IMR-90 (cell line): ENCODE data around the gene HIGD2A. TPM values are rescaled to one million over a fixed set of nuclear protein-coding genes. Genes with fewer than 3 reads are reported as not detected.
A peak's percentile ranks its signal among the peaks of the same experiment; 100 is the strongest.

Experiments
- ATAC-seq: fragments of 200-7000 bp; cut with Tn5 transposase; 2 replicates; pipeline ENCODE4 v1.9.1; 2020; ENCODE audit warnings: low read depth, mild to moderate bottlenecking, moderate library complexity
- BruUV-seq: library from RNA; stranded (reverse); fragments of 400-500 nt; replicated peaks from 2 replicates; lab custom pipeline; 2021; lab: Mats Ljungman, UMichigan
- CTCF ChIA-PET: fragments of 300-600 bp; formaldehyde crosslinking; extraction: SDS; loops from one replicate; lab custom pipeline; 2021; ENCODE audit warnings: antibody characterized with exemption; lab: Yijun Ruan, JAX
- POLR2A ChIA-PET: fragments of 300-600 bp; sonication (Branson Sonifier 250); formaldehyde crosslinking; loops from one replicate; lab custom pipeline; 2022; ENCODE audit warnings: antibody characterized with exemption; ENCODE audit not compliant: unreplicated experiment; lab: Charles Lee
- DNase-seq: peaks from one replicate; pipeline ENCODE4 v3.0.0; 2013
- H2AFZ ChIP-seq: replicated peaks from 2 replicates; pipeline ENCODE3; 2013; ENCODE audit warnings: low read length, mild to moderate bottlenecking; ENCODE audit not compliant: poor library complexity
- H2AK5ac ChIP-seq: 2 replicates; pipeline ENCODE4 v1.6.1; 2013; ENCODE audit warnings: low read depth, low read length, inconsistent platforms
- H2AK9ac ChIP-seq: replicated peaks from 2 replicates; pipeline ENCODE3; 2013; ENCODE audit warnings: mild to moderate bottlenecking, low read depth, low read length, moderate library complexity; ENCODE audit not compliant: poor library complexity
- H2BK120ac ChIP-seq: 2 replicates; pipeline ENCODE4 v1.6.1; 2013; ENCODE audit warnings: low read depth, low read length, inconsistent platforms
- H2BK15ac ChIP-seq: 3 replicates; pipeline ENCODE4 v1.6.1; 2013; ENCODE audit warnings: low read depth, low read length, inconsistent platforms
- H2BK20ac ChIP-seq: 2 replicates; pipeline ENCODE4 v1.6.1; 2013; ENCODE audit warnings: low read depth, mild to moderate bottlenecking, inconsistent platforms, low read length, moderate library complexity
- H2BK5ac ChIP-seq: 2 replicates; pipeline ENCODE4 v1.6.1; 2013; ENCODE audit warnings: mild to moderate bottlenecking, low read depth, low read length, inconsistent platforms; ENCODE audit not compliant: poor library complexity, severe bottlenecking
- H3K14ac ChIP-seq: replicated peaks from 2 replicates; pipeline ENCODE4 v1.6.1; 2013; ENCODE audit warnings: low read depth, low read length, inconsistent platforms
- H3K18ac ChIP-seq: 2 replicates; pipeline ENCODE4 v1.6.1; 2013; ENCODE audit warnings: low read depth, low read length, control low read depth
- H3K23ac ChIP-seq: 2 replicates; pipeline ENCODE4 v1.6.1; 2013; ENCODE audit warnings: low read depth, low read length, inconsistent platforms
- H3K27ac ChIP-seq: 2 replicates; pipeline ENCODE4 v1.5.1; 2013; ENCODE audit warnings: mild to moderate bottlenecking, control low read depth, low read length; ENCODE audit not compliant: insufficient read depth
- H3K27me3 ChIP-seq: 2 replicates; pipeline ENCODE4 v1.6.1; 2013; ENCODE audit warnings: low read length; ENCODE audit not compliant: control insufficient read depth, insufficient read depth
- H3K36me3 ChIP-seq: 2 replicates; pipeline ENCODE4 v1.6.1; 2013; ENCODE audit warnings: low read length, mixed read lengths; ENCODE audit not compliant: control insufficient read depth, insufficient read depth
- H3K4ac ChIP-seq: 2 replicates; pipeline ENCODE4 v1.6.1; 2013; ENCODE audit warnings: low read depth, low read length, inconsistent platforms
- H3K4me1 ChIP-seq: 2 replicates; pipeline ENCODE4 v1.6.1; 2013; ENCODE audit warnings: low read length, mixed read lengths; ENCODE audit not compliant: control insufficient read depth, insufficient read depth
- H3K4me2 ChIP-seq: 2 replicates; pipeline ENCODE4 v1.6.1; 2013; ENCODE audit warnings: low read depth, mild to moderate bottlenecking, control low read depth, low read length, moderate library complexity
- H3K4me3 ChIP-seq: 2 replicates; pipeline ENCODE4 v1.5.1; 2013; ENCODE audit warnings: low read depth, mild to moderate bottlenecking, control low read depth, low read length, moderate library complexity; ENCODE audit not compliant: insufficient read depth
- H3K56ac ChIP-seq: 2 replicates; pipeline ENCODE4 v1.6.1; 2013; ENCODE audit warnings: low read length, inconsistent platforms; ENCODE audit not compliant: insufficient read depth; ENCODE audit errors: extremely low read depth
- H3K79me1 ChIP-seq, 2 experiments: 2 replicates each; pipeline ENCODE4 v1.6.1; 2013; ENCODE audit warnings: low read length in 2 of 2, inconsistent platforms in 1 of 2, low read depth in 1 of 2
- H3K9ac ChIP-seq: 2 replicates; pipeline ENCODE4 v1.6.1; 2013; ENCODE audit warnings: low read depth, low read length, control low read depth
- H3K9me1 ChIP-seq: 2 replicates; pipeline ENCODE4 v1.6.1; 2013; ENCODE audit warnings: low read length, inconsistent platforms; ENCODE audit not compliant: insufficient read depth
- H3K9me3 ChIP-seq: 2 replicates; pipeline ENCODE4 v1.6.1; 2013; ENCODE audit warnings: low read length; ENCODE audit not compliant: control insufficient read depth, insufficient read depth
- H4K20me1 ChIP-seq: 2 replicates; pipeline ENCODE4 v1.6.1; 2013; ENCODE audit warnings: low read length, inconsistent platforms; ENCODE audit not compliant: insufficient read depth
- H4K5ac ChIP-seq: 2 replicates; pipeline ENCODE4 v1.6.1; 2013; ENCODE audit warnings: mild to moderate bottlenecking, low read depth, low read length, control low read depth
- H4K8ac ChIP-seq, 2 experiments: 2 replicates each; pipeline ENCODE4 v1.6.1; 2013; ENCODE audit warnings: low read depth in 2 of 2, low read length in 2 of 2, control low read depth in 1 of 2, inconsistent platforms in 1 of 2
- H4K91ac ChIP-seq: 2 replicates; pipeline ENCODE4 v1.6.1; 2013; ENCODE audit warnings: low read depth, low read length, inconsistent platforms; ENCODE audit not compliant: insufficient read depth
- BHLHE40 ChIP-seq: fragments of 150-350 bp; IDR thresholded peaks from 2 replicates; pipeline ENCODE4 v1.6.1; 2016; ENCODE audit warnings: mild to moderate bottlenecking, low read depth, low read length
- CEBPB ChIP-seq: IDR thresholded peaks from 2 replicates; pipeline ENCODE4 v1.6.1; 2012; ENCODE audit warnings: low read depth, low read length, improper control_type of control experiment
- FOS ChIP-seq: fragments of 150-350 bp; IDR thresholded peaks from 2 replicates; pipeline ENCODE4 v1.6.1; 2016; ENCODE audit warnings: low read depth, low read length
- MAZ ChIP-seq: IDR thresholded peaks from 2 replicates; pipeline ENCODE4 v1.6.1; 2012; ENCODE audit warnings: low read depth, mild to moderate bottlenecking, low read length, improper control_type of control experiment, moderate library complexity, borderline replicate concordance
- NFE2L2 ChIP-seq: fragments of 150-350 bp; IDR thresholded peaks from 2 replicates; pipeline ENCODE4 v1.6.1; 2016; ENCODE audit warnings: low read depth, mild to moderate bottlenecking, low read length
- POLR2A ChIP-seq: IDR thresholded peaks from 2 replicates; pipeline ENCODE4 v1.6.1; 2012; ENCODE audit warnings: mild to moderate bottlenecking, low read depth, low read length
- RAD21 ChIP-seq: IDR thresholded peaks from 2 replicates; pipeline ENCODE4 v1.6.1; 2012; ENCODE audit warnings: low read length, improper control_type of control experiment
- RCOR1 ChIP-seq: IDR thresholded peaks from 2 replicates; pipeline ENCODE4 v1.6.1; 2012; ENCODE audit warnings: mild to moderate bottlenecking, low read length, improper control_type of control experiment; ENCODE audit not compliant: insufficient replicate concordance
- SMC3 ChIP-seq: fragments of 150-350 bp; IDR thresholded peaks from 2 replicates; pipeline ENCODE4 v1.6.1; 2016; ENCODE audit warnings: low read depth, mild to moderate bottlenecking, antibody characterized with exemption, low read length, moderate library complexity
- WGBS, 2 experiments: methylation state at CpG; one replicate each; pipeline versions ENCODE4 v1.1.5 to v1.1.7; 2013; ENCODE audit warnings: missing lambda C conversion rate in 2 of 2; ENCODE audit not compliant: insufficient read length in 1 of 2; ENCODE audit errors: extremely low coverage in 2 of 2; 5-methylcytosine and 5-hydroxymethylcytosine counted together
- dilution Hi-C: fragments of 300-500 bp; cut with HindIII; formaldehyde crosslinking; loops from one replicate; pipeline ENCODE4 v1.14.3; 2018; ENCODE audit warnings: low sequenced_read_pairs; ENCODE audit not compliant: unreplicated experiment
- in situ Hi-C: fragments of 300-500 bp; cut with MboI; formaldehyde crosslinking; loops from 3 replicates; pipeline ENCODE4 v1.14.3; 2019; ENCODE audit warnings: low sequenced_read_pairs, inconsistent platforms, mixed read lengths
- intact Hi-C: fragments of 100-400 bp; cut with micrococcal nuclease; formaldehyde crosslinking; loops from 2 replicates; pipeline ENCODE4 v1.10.0; 2022
- polyA plus RNA-seq, 3 experiments: library from polyadenylated mRNA; depleted of rRNA; stranded (reverse); fragments of >200 nt; gene quantifications; 2 replicates each; pipeline ENCODE4 v1.2.3, GENCODE V29; 2012; ENCODE audit warnings: low replicate concordance in 1 of 3
- total RNA-seq: library from RNA; depleted of rRNA; stranded (reverse); fragments of >200 nt; gene quantifications from 2 replicates; pipeline ENCODE4 v1.2.3, GENCODE V29; 2012
- TF ChIP-seq, protein P1 (sequence below): fragments of 150-350 bp; IDR thresholded peaks from 2 replicates; pipeline ENCODE4 v1.6.1; 2016; ENCODE audit warnings: low read depth, mild to moderate bottlenecking, low read length, moderate library complexity, borderline replicate concordance
- TF ChIP-seq, protein P2 (sequence below): fragments of 150-350 bp; IDR thresholded peaks from 2 replicates; pipeline ENCODE4 v1.6.1; 2017; ENCODE audit warnings: mild to moderate bottlenecking, antibody characterized with exemption, low read length, low read depth
- TF ChIP-seq, protein P3 (sequence below): conservative IDR thresholded peaks from 2 replicates; pipeline ENCODE4 v1.5.1; 2012; ENCODE audit warnings: mild to moderate bottlenecking, low read depth, low read length, improper control_type of control experiment

Gene HIGD2A
- total and polyA plus RNA-seq, 2 of the 4 experiments (the other 2 are of a cell fraction) = 35.0 to 131 TPM

DNA sequence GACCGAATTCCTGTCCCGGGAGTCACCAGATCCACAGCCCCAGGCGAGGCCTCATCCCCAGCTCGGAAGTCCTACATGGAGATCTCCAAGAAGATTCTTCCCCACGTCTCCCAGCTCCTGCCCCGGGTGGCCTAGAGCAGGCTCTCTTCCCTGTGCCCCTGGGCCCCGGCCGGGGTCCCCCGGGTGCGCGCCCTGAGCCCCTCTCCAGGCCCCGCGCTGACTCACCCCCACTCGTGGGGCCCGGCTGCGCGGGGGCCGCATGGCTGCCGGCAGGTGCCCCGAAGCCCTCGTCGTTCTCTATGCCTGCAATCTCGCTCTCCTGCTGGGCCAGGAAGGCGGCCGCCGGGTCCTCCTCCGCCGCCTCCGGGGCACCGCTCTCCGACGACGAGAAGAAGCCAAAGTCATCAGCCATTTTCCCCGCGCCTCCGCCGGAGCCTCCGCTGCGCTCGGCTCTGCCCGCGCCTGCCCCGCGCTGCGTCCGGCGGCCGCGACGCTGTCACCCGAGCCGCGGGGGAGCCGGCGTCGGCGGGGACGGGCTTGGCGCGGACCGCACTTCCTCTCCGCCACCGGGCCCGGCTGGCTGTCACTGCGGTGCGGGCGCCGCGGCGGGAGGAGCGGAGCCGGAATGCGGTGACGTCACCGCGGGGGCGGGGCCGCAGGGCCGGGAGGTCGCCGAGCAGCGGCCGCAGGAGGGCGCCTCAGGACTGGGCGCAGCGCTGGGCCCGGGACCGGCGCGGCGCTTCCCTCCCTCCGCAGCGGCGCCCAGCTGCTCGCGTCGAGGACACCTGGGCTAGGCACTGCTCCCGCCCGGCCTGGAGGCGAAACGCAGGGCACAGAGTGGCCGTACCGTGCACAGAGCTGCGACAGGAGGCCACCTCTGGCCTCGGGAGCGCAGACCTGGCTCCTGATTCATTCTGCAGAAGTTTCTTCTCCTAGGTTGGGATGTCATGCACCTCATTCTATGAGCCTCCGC is 27.7 kb downstream of the HIGD2A start, which contains the start of gene CLTB:
Gene CLTB (minus strand): TSS at position 588 of the 973 bp plus-strand sequence. CDS start 176 bp downstream, at position 412.
- in situ Hi-C loops = no loop called here
- intact Hi-C loops = loop anchor here (1.0 to 10.0 kb wide), 5 partner anchors 85 to 229 kb away; partner anchors contain the start of genes RNF44 and TSPAN17
- peak; percentile 78 for DNase-seq
- peak; percentile 72 for TF ChIP-seq POLR2A
- TF ChIP-seq FOS = peak; percentile 35; the same call in 1 of the 2 replicates
- TF ChIP-seq RCOR1 = peak; percentile 5
- no peak for TF ChIP-seq BHLHE40
- TF ChIP-seq, protein P1, sequence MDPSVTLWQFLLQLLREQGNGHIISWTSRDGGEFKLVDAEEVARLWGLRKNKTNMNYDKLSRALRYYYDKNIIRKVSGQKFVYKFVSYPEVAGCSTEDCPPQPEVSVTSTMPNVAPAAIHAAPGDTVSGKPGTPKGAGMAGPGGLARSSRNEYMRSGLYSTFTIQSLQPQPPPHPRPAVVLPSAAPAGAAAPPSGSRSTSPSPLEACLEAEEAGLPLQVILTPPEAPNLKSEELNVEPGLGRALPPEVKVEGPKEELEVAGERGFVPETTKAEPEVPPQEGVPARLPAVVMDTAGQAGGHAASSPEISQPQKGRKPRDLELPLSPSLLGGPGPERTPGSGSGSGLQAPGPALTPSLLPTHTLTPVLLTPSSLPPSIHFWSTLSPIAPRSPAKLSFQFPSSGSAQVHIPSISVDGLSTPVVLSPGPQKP = no peak
- peak; percentile 96 for TF ChIP-seq MAZ
- TF ChIP-seq RAD21 = peak; percentile 96
- TF ChIP-seq NFE2L2 = no peak
- TF ChIP-seq CEBPB = 0 out of 2 replicates have a peak, but pooled peaks have one; percentile 3
- TF ChIP-seq, protein P2, sequence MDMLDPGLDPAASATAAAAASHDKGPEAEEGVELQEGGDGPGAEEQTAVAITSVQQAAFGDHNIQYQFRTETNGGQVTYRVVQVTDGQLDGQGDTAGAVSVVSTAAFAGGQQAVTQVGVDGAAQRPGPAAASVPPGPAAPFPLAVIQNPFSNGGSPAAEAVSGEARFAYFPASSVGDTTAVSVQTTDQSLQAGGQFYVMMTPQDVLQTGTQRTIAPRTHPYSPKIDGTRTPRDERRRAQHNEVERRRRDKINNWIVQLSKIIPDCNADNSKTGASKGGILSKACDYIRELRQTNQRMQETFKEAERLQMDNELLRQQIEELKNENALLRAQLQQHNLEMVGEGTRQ = no peak
- TF ChIP-seq, protein P3, sequence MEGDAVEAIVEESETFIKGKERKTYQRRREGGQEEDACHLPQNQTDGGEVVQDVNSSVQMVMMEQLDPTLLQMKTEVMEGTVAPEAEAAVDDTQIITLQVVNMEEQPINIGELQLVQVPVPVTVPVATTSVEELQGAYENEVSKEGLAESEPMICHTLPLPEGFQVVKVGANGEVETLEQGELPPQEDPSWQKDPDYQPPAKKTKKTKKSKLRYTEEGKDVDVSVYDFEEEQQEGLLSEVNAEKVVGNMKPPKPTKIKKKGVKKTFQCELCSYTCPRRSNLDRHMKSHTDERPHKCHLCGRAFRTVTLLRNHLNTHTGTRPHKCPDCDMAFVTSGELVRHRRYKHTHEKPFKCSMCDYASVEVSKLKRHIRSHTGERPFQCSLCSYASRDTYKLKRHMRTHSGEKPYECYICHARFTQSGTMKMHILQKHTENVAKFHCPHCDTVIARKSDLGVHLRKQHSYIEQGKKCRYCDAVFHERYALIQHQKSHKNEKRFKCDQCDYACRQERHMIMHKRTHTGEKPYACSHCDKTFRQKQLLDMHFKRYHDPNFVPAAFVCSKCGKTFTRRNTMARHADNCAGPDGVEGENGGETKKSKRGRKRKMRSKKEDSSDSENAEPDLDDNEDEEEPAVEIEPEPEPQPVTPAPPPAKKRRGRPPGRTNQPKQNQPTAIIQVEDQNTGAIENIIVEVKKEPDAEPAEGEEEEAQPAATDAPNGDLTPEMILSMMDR = peak; percentile 99
- peak; percentile 83 for TF ChIP-seq SMC3

More for the DNA sequence above, 27.7 kb downstream of the HIGD2A start, which contains the start of gene CLTB:
- Histone ChIP-seq H3K4me3 (peak within 1 kb of the TSS; percentile 73), H3K79me1 (peaks cover 13 to 46% of the 10 kb centered on the region in 2 experiments; a peak in 3 of 4 replicates), H2AK9ac (peak within 1 kb of the TSS; percentile 93), H3K27me3 (peaks cover 3% of the 10 kb centered on the region; the same call in 1 of the 2 replicates), H3K18ac (no peak within 1 kb of the TSS), H2BK20ac (peak within 1 kb of the TSS; percentile 62; the same call in 1 of the 2 replicates), H3K56ac (peak within 1 kb of the TSS; percentile 57), H3K23ac (peak within 1 kb of the TSS; percentile 90), H3K4me2 (peak within 1 kb of the TSS; percentile 91), H3K36me3 (no peaks in the 10 kb centered on the region), H3K27ac (peak within 1 kb of the TSS; percentile 54), H3K9me3 (no peaks in the 10 kb centered on the region; the same call in 1 of the 2 replicates), H3K14ac (peak within 1 kb of the TSS; percentile 19), H3K9me1 (peaks cover 11% of the 10 kb centered on the region), H4K20me1 (peaks cover 35% of the 10 kb centered on the region), H3K9ac (peak within 1 kb of the TSS; percentile 63), H3K4me1 (peaks cover 11% of the 10 kb centered on the region), H2BK120ac (peak within 1 kb of the TSS; percentile 68), H4K91ac (peak within 1 kb of the TSS; percentile 68; the same call in 1 of the 2 replicates), H2BK5ac (peak within 1 kb of the TSS; percentile 50), H2BK15ac (no peak within 1 kb of the TSS), H2AFZ (peak within 1 kb of the TSS; percentile 90), H4K8ac (peak within 1 kb of the TSS; percentile 10 to 81; a peak in 3 of 4 replicates), H2AK5ac (peak within 1 kb of the TSS; percentile 66; the same call in 1 of the 2 replicates), H4K5ac (no peak within 1 kb of the TSS), H3K4ac (peak within 1 kb of the TSS; percentile 65)
- ATAC-seq = peak; percentile 92
- 0% methylated on average over 42 of the region's 107 CpGs; no CpG with 5 or more reads in 1 of the 2 experiments for WGBS, 2 experiments
- POLR2A ChIA-PET = no interaction called here
- no TSS peak for BruUV-seq
- CTCF ChIA-PET = interaction anchor here (0.6 to 2.0 kb wide), 11 partner anchors 13 to 217 kb away, joined by 3 to 7 read pairs (median 4); no protein-coding TSS in a partner anchor
- dilution Hi-C loops = no loop called here
